ENCODE measurements around the gene TYW5.
A peak's percentile ranks its signal among the peaks of the same experiment; 100 is the strongest.
"Not testable (repeated sequence)": the region's sequence is repeated elsewhere in the genome, so short reads cannot be mapped to it uniquely, and the experiment has no call there.

The TYW5 gene

DNA sequence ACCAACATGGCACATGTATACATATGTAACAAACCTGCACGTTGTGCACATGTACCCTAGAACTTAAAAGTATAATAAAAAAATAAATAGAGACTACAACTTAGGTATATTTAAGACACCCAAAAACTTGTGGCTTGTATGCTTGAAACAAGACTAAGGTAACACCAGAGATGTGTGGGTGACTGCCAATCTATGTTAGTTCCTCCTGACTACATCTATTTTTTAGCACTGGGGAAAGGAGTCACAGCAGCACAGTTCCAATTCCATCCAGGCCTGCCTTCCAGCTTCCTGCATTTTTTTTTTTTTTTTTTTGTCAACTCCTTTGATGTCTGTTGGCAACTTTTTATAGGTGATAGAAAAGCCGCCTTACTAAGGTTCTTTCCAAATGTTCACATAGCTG lies 26.0 kb downstream of the TYW5 start:
- FAIRE-seq (no peak), DNase-seq (ENCODE audit: insufficient read length, low spot score) (no peak)
- TF ChIP-seq PAX5 (IDR thresholded peaks at IDR 0.05; ENCODE audit: insufficient read depth, low read length, severe bottlenecking) = no peak
- no peak for TF ChIP-seq POLR2A (IDR thresholded peaks at IDR 0.05; ENCODE audit: low read depth, low read length)
- TF ChIP-seq POLR2AphosphoS5 (IDR thresholded peaks at IDR 0.05; ENCODE audit: low read depth, low read length) = no peak
- TF ChIP-seq POU2F2 (IDR thresholded peaks at IDR 0.05; ENCODE audit: low read depth, low read length) = no peak
- TF ChIP-seq SPI1 (IDR thresholded peaks at IDR 0.05; ENCODE audit: low read depth, low read length) = no peak
- no peak for TF ChIP-seq TAF1 (IDR thresholded peaks at IDR 0.05; ENCODE audit: low read depth, low read length)

DNA sequence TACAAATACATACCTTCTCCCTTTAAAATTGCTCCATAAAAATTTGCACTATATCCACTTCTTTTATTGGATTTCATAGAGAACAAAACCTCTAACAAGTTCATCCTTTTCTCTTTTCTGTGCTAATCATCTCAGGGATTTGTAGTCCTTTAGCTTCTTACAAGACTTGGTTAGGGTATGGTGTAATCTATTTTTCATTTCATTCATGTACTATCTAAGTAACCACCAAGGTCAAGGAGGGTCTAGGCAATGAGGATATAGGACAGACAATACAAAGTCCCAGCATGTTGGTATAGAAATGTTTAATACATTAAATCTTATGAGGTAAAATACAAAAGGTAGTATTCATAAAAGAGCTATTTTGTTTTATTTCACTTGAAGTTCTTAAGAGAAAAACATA lies 26.7 kb downstream of the TYW5 start:
- DNase-seq (ENCODE audit: insufficient read length, low spot score) (no peak), FAIRE-seq (no peak)
- TF ChIP-seq POLR2A (IDR thresholded peaks at IDR 0.05; ENCODE audit: low read depth, low read length) = no peak

DNA sequence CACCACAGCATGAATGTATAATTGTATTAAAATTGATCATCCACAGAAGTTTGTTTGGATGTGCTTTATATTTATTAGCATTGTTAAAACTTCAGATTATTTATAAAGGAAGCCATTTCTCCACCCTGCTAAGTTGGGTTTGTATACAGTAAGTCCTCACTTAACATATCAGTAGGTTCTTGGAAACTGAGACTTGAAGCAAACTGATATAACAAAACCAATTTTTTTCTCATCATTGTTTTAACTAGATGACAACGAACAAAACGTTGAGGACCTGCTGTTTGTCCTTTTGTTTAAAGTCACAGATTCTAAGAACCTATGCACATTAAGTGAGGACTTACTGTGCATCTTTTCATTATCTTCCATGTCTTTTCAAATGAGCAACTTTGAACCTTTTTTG lies 27.1 kb downstream of the TYW5 start:
- DNase-seq (ENCODE audit: insufficient read length, low spot score) = no peak
- FAIRE-seq = no peak
- TF ChIP-seq TAF1 (IDR thresholded peaks at IDR 0.05; ENCODE audit: low read depth, low read length) (no peak), PAX5 (IDR thresholded peaks at IDR 0.05; ENCODE audit: insufficient read depth, low read length, severe bottlenecking) (no peak), SPI1 (IDR thresholded peaks at IDR 0.05; ENCODE audit: low read depth, low read length) (no peak), POU2F2 (IDR thresholded peaks at IDR 0.05; ENCODE audit: low read depth, low read length) (no peak), POLR2AphosphoS5 (IDR thresholded peaks at IDR 0.05; ENCODE audit: low read depth, low read length) (no peak), POLR2A (IDR thresholded peaks at IDR 0.05; ENCODE audit: low read depth, low read length) (no peak)

DNA sequence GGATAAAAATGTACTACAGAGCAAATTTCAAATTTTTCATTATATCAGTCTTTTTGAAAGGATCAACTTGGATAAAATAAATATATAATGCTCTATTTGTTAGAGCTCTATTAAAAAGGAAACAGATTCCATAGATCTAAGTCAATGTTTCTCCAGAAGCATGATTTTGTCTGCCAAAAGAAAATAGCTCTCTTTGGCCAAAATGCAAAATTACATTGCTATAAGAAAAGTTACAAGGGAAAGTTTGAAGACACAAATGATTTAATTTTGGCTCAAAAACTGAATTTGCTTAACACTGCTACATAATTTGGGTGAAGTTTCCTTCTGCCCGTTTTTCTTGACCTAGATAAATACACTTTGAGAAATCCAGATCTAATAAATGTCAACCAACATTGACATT lies 28.5 kb downstream of the TYW5 start:
- TF ChIP-seq POU2F2 (IDR thresholded peaks at IDR 0.05; ENCODE audit: low read depth, low read length) (no peak), TAF1 (IDR thresholded peaks at IDR 0.05; ENCODE audit: low read depth, low read length) (no peak), POLR2A (IDR thresholded peaks at IDR 0.05; ENCODE audit: low read depth, low read length) (no peak), POLR2AphosphoS5 (IDR thresholded peaks at IDR 0.05; ENCODE audit: low read depth, low read length) (no peak), SPI1 (IDR thresholded peaks at IDR 0.05; ENCODE audit: low read depth, low read length) (no peak), PAX5 (IDR thresholded peaks at IDR 0.05; ENCODE audit: insufficient read depth, low read length, severe bottlenecking) (no peak)
- DNase-seq (ENCODE audit: insufficient read length, low spot score) = no peak
- FAIRE-seq = no peak

DNA sequence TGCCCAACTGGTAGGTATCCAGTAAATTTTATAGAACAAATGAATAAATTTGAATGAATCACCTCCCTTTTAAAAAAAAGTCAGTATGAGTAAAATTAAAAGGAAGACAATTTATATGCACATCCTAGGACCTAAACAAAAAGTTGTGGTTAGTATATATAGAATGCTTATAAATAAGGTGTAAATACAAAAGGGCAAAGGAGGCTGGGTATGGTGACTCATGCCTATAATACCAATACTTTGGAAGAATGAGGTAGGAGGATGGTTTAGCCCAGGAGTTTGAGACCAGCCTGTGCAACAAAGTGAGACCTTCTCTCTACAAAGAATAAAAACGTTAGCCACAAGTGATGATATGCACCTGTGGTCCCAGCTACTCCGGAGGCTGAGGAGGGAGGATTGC lies 31.4 kb downstream of the TYW5 start:
- no peak for TF ChIP-seq SPI1 (IDR thresholded peaks at IDR 0.05; ENCODE audit: low read depth, low read length)
- no peak for TF ChIP-seq TAF1 (IDR thresholded peaks at IDR 0.05; ENCODE audit: low read depth, low read length)
- no peak for TF ChIP-seq POLR2AphosphoS5 (IDR thresholded peaks at IDR 0.05; ENCODE audit: low read depth, low read length)
- no peak for TF ChIP-seq POU2F2 (IDR thresholded peaks at IDR 0.05; ENCODE audit: low read depth, low read length)
- no peak for TF ChIP-seq POLR2A (IDR thresholded peaks at IDR 0.05; ENCODE audit: low read depth, low read length)
- no peak for TF ChIP-seq PAX5 (IDR thresholded peaks at IDR 0.05; ENCODE audit: insufficient read depth, low read length, severe bottlenecking)
- FAIRE-seq = no peak

DNA sequence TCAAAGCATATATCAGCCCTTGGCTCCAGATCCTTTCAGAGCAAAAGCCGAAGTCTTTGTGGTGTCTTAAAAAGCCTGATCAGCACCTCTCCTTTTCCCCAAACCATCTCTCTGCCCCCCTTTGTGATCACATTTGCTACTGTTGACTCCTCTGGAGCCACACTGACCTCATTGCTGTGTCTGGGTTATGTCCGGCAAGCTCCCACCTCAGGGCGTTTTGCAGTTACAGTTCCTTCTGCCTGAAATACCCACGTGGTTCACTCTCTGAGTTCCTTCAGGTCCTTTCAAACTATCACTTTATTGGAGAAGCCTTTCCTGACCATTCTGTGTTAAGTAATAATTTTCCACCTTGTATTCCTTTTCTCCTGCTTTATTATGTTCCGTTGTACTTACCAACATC lies 32.4 kb downstream of the TYW5 start:
- DNase-seq (ENCODE audit: insufficient read length, low spot score) (no peak), FAIRE-seq (no peak)
- no peak for TF ChIP-seq PAX5 (IDR thresholded peaks at IDR 0.05; ENCODE audit: insufficient read depth, low read length, severe bottlenecking)
- 0 out of 2 replicates have a peak, but pooled peaks have one; percentile 25 for TF ChIP-seq SPI1 (IDR thresholded peaks at IDR 0.05; ENCODE audit: low read depth, low read length)

More for the DNA sequence above, 31.4 kb downstream of the TYW5 start:
- no peak for DNase-seq (ENCODE audit: insufficient read length, low spot score)

DNA sequence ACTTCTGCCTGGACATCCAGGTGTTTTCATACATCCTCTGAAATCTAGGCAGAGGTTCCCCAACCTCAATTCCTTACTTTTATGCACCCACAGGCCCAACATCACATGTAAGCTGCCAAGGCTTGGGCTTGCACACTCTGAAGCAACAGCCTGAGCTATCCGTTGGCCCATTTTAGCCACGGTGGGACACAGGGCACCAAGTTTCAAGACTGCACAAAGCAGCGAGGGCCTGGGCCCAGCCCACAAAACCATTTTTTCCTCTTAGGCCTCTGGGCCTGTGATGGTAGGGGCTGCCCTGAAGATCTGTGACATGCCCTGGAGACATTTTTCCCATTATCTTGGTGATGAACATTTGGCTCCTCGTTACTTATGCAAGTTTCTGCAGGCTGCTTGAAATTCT lies 38.3 kb downstream of the TYW5 start:
- TF ChIP-seq POLR2AphosphoS5 (IDR thresholded peaks at IDR 0.05; ENCODE audit: low read depth, low read length) = no peak
- TF ChIP-seq SPI1 (IDR thresholded peaks at IDR 0.05; ENCODE audit: low read depth, low read length) = no peak
- no peak for TF ChIP-seq POLR2A (IDR thresholded peaks at IDR 0.05; ENCODE audit: low read depth, low read length)
- TF ChIP-seq POU2F2 (IDR thresholded peaks at IDR 0.05; ENCODE audit: low read depth, low read length) = no peak
- FAIRE-seq = no peak

DNA sequence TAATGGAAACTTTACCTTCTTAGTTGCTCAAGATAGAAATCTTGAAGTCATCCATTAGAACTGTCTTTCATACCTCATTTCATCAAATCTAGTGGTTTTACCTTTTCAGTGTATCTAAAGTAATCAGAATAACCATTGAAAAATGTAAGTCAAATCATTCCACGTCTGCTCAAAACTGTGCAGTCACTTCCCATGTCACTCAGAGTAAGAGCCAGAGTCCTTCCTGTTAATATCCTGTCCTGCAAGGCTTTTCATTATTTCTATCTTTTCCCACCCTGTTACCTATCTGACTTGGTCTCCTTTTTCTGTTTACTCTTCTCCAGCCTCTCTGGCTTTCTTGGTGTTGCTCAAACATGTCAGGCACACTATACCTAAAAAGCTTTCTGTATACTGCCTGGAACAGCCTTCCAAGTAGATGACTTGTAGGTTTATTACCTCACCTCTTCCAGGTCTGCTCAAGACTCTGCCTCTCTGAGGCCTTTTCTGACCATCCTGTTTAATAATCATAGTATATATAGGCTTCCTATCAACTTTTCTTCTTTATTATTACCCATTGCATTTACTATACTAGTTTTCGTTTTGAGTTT lies 40.8 kb downstream of the TYW5 start:
- DNase-seq (ENCODE audit: insufficient read length, low spot score) (no peak), FAIRE-seq (no peak)
- TF ChIP-seq PAX5 (IDR thresholded peaks at IDR 0.05; ENCODE audit: insufficient read depth, low read length, severe bottlenecking) (no peak), POLR2A (IDR thresholded peaks at IDR 0.05; ENCODE audit: low read depth, low read length) (no peak), POU2F2 (IDR thresholded peaks at IDR 0.05; ENCODE audit: low read depth, low read length) (no peak), TAF1 (IDR thresholded peaks at IDR 0.05; ENCODE audit: low read depth, low read length) (no peak), POLR2AphosphoS5 (IDR thresholded peaks at IDR 0.05; ENCODE audit: low read depth, low read length) (no peak), SPI1 (IDR thresholded peaks at IDR 0.05; ENCODE audit: low read depth, low read length) (no peak)

More for the DNA sequence above, 38.3 kb downstream of the TYW5 start:
- DNase-seq (ENCODE audit: insufficient read length, low spot score) = no peak

DNA sequence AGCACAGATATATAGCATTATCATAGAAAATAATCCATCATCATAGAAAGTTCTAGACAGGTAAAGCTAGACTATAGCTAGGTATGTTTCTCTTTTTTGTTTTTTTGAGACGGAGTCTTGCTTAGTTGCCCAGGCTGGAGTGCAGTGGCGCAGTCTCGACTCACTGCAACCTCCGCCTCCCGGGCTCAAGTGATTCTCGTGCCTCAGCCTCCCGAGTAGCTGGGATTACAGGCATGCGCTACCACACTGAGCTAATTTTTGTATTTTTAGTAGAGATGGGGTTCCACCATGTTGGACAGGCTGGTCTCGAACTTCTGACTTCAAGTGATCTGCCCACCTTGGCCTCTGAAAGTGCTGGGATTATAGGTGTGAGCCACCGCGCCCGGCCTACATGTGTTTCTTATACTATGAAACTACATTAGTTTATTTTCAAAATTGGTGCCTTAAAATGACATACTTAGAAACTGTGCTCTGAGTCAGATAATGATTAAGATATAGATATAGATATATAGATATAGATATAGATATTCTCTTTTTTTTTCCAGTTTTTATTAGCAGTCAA lies 42.7 kb downstream of the TYW5 start:
- not testable (repeated sequence) for DNase-seq (ENCODE audit: insufficient read length, low spot score)
- FAIRE-seq = peak; percentile 5

DNA sequence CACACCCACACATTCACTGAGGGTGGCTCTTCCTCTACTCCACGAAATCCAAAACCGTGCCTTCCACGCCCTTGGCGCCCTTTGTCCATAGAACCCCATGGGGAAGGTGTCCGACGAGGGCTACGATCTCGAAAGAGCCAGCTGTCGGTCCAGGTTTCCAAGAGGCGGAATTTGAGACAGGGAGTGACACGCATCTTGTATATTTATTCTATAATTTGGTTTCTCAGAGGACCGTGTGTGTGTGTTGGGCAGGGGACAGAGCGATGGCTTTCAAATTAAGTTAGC lies 43.5 kb downstream of the TYW5 start:
- DNase-seq (ENCODE audit: insufficient read length, low spot score) = no peak
- no peak for FAIRE-seq

More for the DNA sequence above, 43.5 kb downstream of the TYW5 start:
- TF ChIP-seq PAX5 (IDR thresholded peaks at IDR 0.05; ENCODE audit: insufficient read depth, low read length, severe bottlenecking) (no peak), SPI1 (IDR thresholded peaks at IDR 0.05; ENCODE audit: low read depth, low read length) (no peak), TAF1 (IDR thresholded peaks at IDR 0.05; ENCODE audit: low read depth, low read length) (no peak), POLR2AphosphoS5 (IDR thresholded peaks at IDR 0.05; ENCODE audit: low read depth, low read length) (no peak), POLR2A (IDR thresholded peaks at IDR 0.05; ENCODE audit: low read depth, low read length) (no peak), POU2F2 (IDR thresholded peaks at IDR 0.05; ENCODE audit: low read depth, low read length) (no peak)
